Measurements from ENCODE around the gene PTPRD. TPM values are rescaled to one million over a fixed set of nuclear protein-coding genes. Genes with fewer than 3 reads are reported as not detected.

PTPRD gene
- total and polyA plus RNA-seq, 9 of the 15 experiments (the other 6 are each of a cell fraction or from before 2014, with no cell fraction given), result 0.11 TPM; not detected in 8

- 8% methylated on average over 2 of the region's 3 CpGs for WGBS (ENCODE audit: insufficient coverage, low coverage, missing lambda C conversion rate)
- TF ChIP-seq TRIM28 (IDR thresholded peaks at IDR 0.05) (no peak), POLR2H (tag; IDR thresholded peaks at IDR 0.05; ENCODE audit: low read depth) (no peak), HINFP (tag; conservative IDR thresholded peaks at IDR 0.05; ENCODE audit: low read depth) (no peak), KDM1A (IDR thresholded peaks at IDR 0.05) (no peak), NFIC (IDR thresholded peaks at IDR 0.05) (no peak), CBX8 (IDR thresholded peaks at IDR 0.05; ENCODE audit: borderline replicate concordance, extremely low read depth, low read depth, low read length, poor library complexity, severe bottlenecking) (no peak), YBX1 (IDR thresholded peaks at IDR 0.05) (no peak), CREB5 (CRISPR knock-in tag; IDR thresholded peaks at IDR 0.05) (no peak), MAFK (IDR thresholded peaks at IDR 0.05; ENCODE audit: low read length) (no peak), ZNF668 (CRISPR knock-in tag; IDR thresholded peaks at IDR 0.05) (no peak), STAT5B (CRISPR knock-in tag; IDR thresholded peaks at IDR 0.05) (no peak), ZNF24 (IDR thresholded peaks at IDR 0.05) (no peak)
- TF ChIP-seq, protein P1, sequence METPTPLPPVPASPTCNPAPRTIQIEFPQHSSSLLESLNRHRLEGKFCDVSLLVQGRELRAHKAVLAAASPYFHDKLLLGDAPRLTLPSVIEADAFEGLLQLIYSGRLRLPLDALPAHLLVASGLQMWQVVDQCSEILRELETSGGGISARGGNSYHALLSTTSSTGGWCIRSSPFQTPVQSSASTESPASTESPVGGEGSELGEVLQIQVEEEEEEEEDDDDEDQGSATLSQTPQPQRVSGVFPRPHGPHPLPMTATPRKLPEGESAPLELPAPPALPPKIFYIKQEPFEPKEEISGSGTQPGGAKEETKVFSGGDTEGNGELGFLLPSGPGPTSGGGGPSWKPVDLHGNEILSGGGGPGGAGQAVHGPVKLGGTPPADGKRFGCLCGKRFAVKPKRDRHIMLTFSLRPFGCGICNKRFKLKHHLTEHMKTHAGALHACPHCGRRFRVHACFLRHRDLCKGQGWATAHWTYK (CRISPR knock-in tag; IDR thresholded peaks at IDR 0.05), result no peak
- TF ChIP-seq, protein P2, sequence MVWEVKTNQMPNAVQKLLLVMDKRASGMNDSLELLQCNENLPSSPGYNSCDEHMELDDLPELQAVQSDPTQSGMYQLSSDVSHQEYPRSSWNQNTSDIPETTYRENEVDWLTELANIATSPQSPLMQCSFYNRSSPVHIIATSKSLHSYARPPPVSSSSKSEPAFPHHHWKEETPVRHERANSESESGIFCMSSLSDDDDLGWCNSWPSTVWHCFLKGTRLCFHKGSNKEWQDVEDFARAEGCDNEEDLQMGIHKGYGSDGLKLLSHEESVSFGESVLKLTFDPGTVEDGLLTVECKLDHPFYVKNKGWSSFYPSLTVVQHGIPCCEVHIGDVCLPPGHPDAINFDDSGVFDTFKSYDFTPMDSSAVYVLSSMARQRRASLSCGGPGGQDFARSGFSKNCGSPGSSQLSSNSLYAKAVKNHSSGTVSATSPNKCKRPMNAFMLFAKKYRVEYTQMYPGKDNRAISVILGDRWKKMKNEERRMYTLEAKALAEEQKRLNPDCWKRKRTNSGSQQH (CRISPR knock-in tag; IDR thresholded peaks at IDR 0.05), result no peak
- TF ChIP-seq, protein P3, sequence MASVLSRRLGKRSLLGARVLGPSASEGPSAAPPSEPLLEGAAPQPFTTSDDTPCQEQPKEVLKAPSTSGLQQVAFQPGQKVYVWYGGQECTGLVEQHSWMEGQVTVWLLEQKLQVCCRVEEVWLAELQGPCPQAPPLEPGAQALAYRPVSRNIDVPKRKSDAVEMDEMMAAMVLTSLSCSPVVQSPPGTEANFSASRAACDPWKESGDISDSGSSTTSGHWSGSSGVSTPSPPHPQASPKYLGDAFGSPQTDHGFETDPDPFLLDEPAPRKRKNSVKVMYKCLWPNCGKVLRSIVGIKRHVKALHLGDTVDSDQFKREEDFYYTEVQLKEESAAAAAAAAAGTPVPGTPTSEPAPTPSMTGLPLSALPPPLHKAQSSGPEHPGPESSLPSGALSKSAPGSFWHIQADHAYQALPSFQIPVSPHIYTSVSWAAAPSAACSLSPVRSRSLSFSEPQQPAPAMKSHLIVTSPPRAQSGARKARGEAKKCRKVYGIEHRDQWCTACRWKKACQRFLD (CRISPR knock-in tag; IDR thresholded peaks at IDR 0.05), result no peak
- TF ChIP-seq, protein P4, sequence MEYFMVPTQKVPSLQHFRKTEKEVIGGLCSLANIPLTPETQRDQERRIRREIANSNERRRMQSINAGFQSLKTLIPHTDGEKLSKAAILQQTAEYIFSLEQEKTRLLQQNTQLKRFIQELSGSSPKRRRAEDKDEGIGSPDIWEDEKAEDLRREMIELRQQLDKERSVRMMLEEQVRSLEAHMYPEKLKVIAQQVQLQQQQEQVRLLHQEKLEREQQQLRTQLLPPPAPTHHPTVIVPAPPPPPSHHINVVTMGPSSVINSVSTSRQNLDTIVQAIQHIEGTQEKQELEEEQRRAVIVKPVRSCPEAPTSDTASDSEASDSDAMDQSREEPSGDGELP (CRISPR knock-in tag; IDR thresholded peaks at IDR 0.05; ENCODE audit: borderline replicate concordance), result no peak
Measured at GRCh38 chr9:8864545-8864896, 1748.3 kb downstream of the PTPRD start.

More at GRCh38 chr9:8864545-8864896, 1748.3 kb downstream of the PTPRD start:
- Histone ChIP-seq H4K20me1 (replicated peaks; ENCODE audit: control insufficient read depth, insufficient read depth, low read length) (no peaks in the 10 kb centered on the region), H3K27me3 (ENCODE audit: control insufficient read depth in 2 of 2, insufficient read depth in 2 of 2, low read length in 2 of 2) (no peaks in the 10 kb centered on the region), H3K4me3 (no peak overlapping the region), H3K36me3 (ENCODE audit: control insufficient read depth, insufficient read depth, low read length) (no peaks in the 10 kb centered on the region), H3K4me2 (ENCODE audit: insufficient read depth, low read length) (no peak overlapping the region), H3K9me3 (replicated peaks; ENCODE audit: control insufficient read depth, insufficient read depth, low read depth, low read length) (no peaks in the 10 kb centered on the region), H2AFZ (ENCODE audit: low read depth, low read length) (no peak overlapping the region), H3K79me2 (ENCODE audit: control insufficient read depth, insufficient read depth, low read length) (no peaks in the 10 kb centered on the region), H3K4me1 (replicated peaks in 1 of 2; ENCODE audit: control insufficient read depth in 2 of 2, insufficient read depth in 2 of 2, low read length in 2 of 2) (no peaks in the 10 kb centered on the region), H3K27ac (ENCODE audit: extremely low read depth, low read depth, low read length) (no peak overlapping the region), H3K9ac (ENCODE audit: insufficient read depth in 1 of 2, low read depth in 2 of 2, low read length in 2 of 2) (no peak overlapping the region), H3K9me1 (ENCODE audit: control insufficient read depth, insufficient read depth, low read length) (no peaks in the 10 kb centered on the region)
- DNase-seq (ENCODE audit: extremely low read depth in 1 of 4, low spot score in 3 of 4) (no peak), ATAC-seq (no peak), FAIRE-seq (no peak)
- no TSS peak for BruUV-seq (replicated peaks)
- intact Hi-C loops (cut with micrococcal nuclease), result no loop called here
- in situ Hi-C loops (cut with MboI), result no loop called here
- POLR2A ChIA-PET, result no interaction called here
- CTCF ChIA-PET (ENCODE audit: low intra/inter-chr PET ratio), result no interaction called here
